NCI-H524 (cell line): ENCODE data around the gene PCSK1.
"Not testable (repeated sequence)": the region's sequence is repeated elsewhere in the genome, so short reads cannot be mapped to it uniquely, and the experiment has no call there.

ENCODE experiments used
- DNase-seq, 2 experiments: peaks; one replicate each; lab custom pipeline; 2025; lab: John Stamatoyannopoulos, UW

PCSK1 gene

GRCh38 chr5:96372726-96373380, 60.2 kb downstream of the PCSK1 start:
- no peak for DNase-seq

- DNase-seq, result peak; percentile 45 to 78
Measured at GRCh38 chr5:96370976-96371375, 62.1 kb downstream of the PCSK1 start.

GRCh38 chr5:96367337-96367736, 65.7 kb downstream of the PCSK1 start:
- DNase-seq, result not testable (repeated sequence)

GRCh38 chr5:96354237-96354636, 78.8 kb downstream of the PCSK1 start:
- no peak for DNase-seq

- DNase-seq, result no peak
Measured at GRCh38 chr5:96353220-96353619, 79.8 kb downstream of the PCSK1 start.

- no peak for DNase-seq
Measured at GRCh38 chr5:96350678-96351077, 82.4 kb downstream of the PCSK1 start.

GRCh38 chr5:96348536-96348935, 84.5 kb downstream of the PCSK1 start:
- DNase-seq, result peak; percentile 61 to 78

GRCh38 chr5:96347502-96348292, 85.4 kb downstream of the PCSK1 start:
- no peak for DNase-seq

- DNase-seq, result peak; percentile 26 to 67
Measured at GRCh38 chr5:96344678-96345577, 88.1 kb downstream of the PCSK1 start.

GRCh38 chr5:96343094-96343493, 90.0 kb downstream of the PCSK1 start:
- DNase-seq, result no peak

GRCh38 chr5:96342581-96342980, 90.5 kb downstream of the PCSK1 start:
- no peak for DNase-seq
